ENCODE data around the gene SIGLEC6.
"Not testable (repeated sequence)": the region's sequence is repeated elsewhere in the genome, so short reads cannot be mapped to it uniquely, and the experiment has no call there.

SIGLEC6 gene

GRCh38 chr19:51508059-51508733 is 23.3 kb downstream of the SIGLEC6 start:
- DNase-seq (ENCODE audit: low spot score): no peak

- DNase-seq (ENCODE audit: low spot score): no peak
These were observed 23.8 kb downstream of the SIGLEC6 start for GRCh38 chr19:51507640-51508058.

GRCh38 chr19:51507192-51507591 is 24.3 kb downstream of the SIGLEC6 start:
- no peak for DNase-seq (ENCODE audit: low spot score)

- no peak for DNase-seq (ENCODE audit: low spot score)
These were observed 25.6 kb downstream of the SIGLEC6 start for GRCh38 chr19:51505904-51506303.

GRCh38 chr19:51503896-51504295 is 27.6 kb downstream of the SIGLEC6 start:
- no peak for DNase-seq (ENCODE audit: low spot score)

- DNase-seq (ENCODE audit: low spot score): no peak
These were observed 28.1 kb downstream of the SIGLEC6 start for GRCh38 chr19:51503286-51503817.

- DNase-seq (ENCODE audit: low spot score): no peak
These were observed 29.7 kb downstream of the SIGLEC6 start, which contains the start of gene SIGLEC12 for GRCh38 chr19:51501594-51502263. Gene SIGLEC12, minus strand, starts transcription at chr19:51501800. Its CDS starts 67 bp downstream, at chr19:51501733.

- not testable (repeated sequence) for DNase-seq (ENCODE audit: low spot score)
These were observed 30.5 kb downstream of the SIGLEC6 start for GRCh38 chr19:51500931-51501330.

- no peak for DNase-seq (ENCODE audit: low spot score)
These were observed 33.8 kb downstream of the SIGLEC6 start for GRCh38 chr19:51497666-51498065.

- DNase-seq (ENCODE audit: low spot score): no peak
These were observed 37.7 kb downstream of the SIGLEC6 start for GRCh38 chr19:51493776-51494175.

GRCh38 chr19:51491586-51491985 is 39.9 kb downstream of the SIGLEC6 start:
- no peak for DNase-seq (ENCODE audit: low spot score)

GRCh38 chr19:51490676-51491075 is 40.8 kb downstream of the SIGLEC6 start:
- no peak for DNase-seq (ENCODE audit: low spot score)

- DNase-seq (ENCODE audit: low spot score): no peak
These were observed 42.4 kb downstream of the SIGLEC6 start for GRCh38 chr19:51489113-51489512.

- DNase-seq (ENCODE audit: low spot score): no peak
These were observed 43.0 kb downstream of the SIGLEC6 start for GRCh38 chr19:51488491-51488890.

- DNase-seq (ENCODE audit: low spot score): no peak
These were observed 45.4 kb downstream of the SIGLEC6 start for GRCh38 chr19:51485960-51486660.

- DNase-seq (ENCODE audit: low spot score): no peak
These were observed 50.9 kb downstream of the SIGLEC6 start for GRCh38 chr19:51480590-51480989.

GRCh38 chr19:51479531-51480331 is 51.7 kb downstream of the SIGLEC6 start:
- no peak for DNase-seq (ENCODE audit: low spot score)

- no peak for DNase-seq (ENCODE audit: low spot score)
These were observed 52.9 kb downstream of the SIGLEC6 start, which contains the start of gene CEACAM18 for GRCh38 chr19:51478381-51479234. Gene CEACAM18, plus strand, starts transcription at chr19:51478539.

- DNase-seq (ENCODE audit: low spot score): no peak
These were observed 54.1 kb downstream of the SIGLEC6 start for GRCh38 chr19:51477344-51477743.

- DNase-seq (ENCODE audit: low spot score): no peak
These were observed 55.3 kb downstream of the SIGLEC6 start for GRCh38 chr19:51476164-51476563.
